HTERT RPE-1 (cell line): ENCODE measurements around the gene CD38.
"Not testable (repeated sequence)": the region's sequence is repeated elsewhere in the genome, so short reads cannot be mapped to it uniquely, and the experiment has no call there.

Experiments used
- in situ Hi-C: fragments of 300-500 bp; cut with MboI; formaldehyde crosslinking; loops from 4 replicates; pipeline ENCODE4 v1.14.3; 2020; ENCODE audit warnings: low sequenced_read_pairs

Gene CD38

DNA sequence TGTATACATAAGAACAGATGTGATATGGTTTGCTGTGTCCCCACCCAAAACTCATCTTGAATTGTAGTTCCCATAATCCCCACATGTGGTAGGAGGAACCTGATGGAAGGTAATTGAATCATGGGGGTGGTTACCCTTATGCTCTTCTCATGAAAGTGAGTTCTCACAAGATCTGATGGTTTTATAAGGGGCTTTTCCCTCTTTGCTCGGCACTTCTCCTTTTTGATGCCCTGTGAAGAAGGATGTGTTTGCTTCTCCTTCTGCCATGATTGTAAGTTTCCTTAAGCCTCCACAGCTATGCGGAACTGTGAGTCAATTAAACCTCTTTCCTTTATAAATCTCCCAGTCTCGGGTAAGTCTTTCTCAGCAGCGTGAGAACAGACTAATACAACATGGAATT lies 83.1 kb downstream of the CD38 start:
- in situ Hi-C loops, result not testable (repeated sequence)

DNA sequence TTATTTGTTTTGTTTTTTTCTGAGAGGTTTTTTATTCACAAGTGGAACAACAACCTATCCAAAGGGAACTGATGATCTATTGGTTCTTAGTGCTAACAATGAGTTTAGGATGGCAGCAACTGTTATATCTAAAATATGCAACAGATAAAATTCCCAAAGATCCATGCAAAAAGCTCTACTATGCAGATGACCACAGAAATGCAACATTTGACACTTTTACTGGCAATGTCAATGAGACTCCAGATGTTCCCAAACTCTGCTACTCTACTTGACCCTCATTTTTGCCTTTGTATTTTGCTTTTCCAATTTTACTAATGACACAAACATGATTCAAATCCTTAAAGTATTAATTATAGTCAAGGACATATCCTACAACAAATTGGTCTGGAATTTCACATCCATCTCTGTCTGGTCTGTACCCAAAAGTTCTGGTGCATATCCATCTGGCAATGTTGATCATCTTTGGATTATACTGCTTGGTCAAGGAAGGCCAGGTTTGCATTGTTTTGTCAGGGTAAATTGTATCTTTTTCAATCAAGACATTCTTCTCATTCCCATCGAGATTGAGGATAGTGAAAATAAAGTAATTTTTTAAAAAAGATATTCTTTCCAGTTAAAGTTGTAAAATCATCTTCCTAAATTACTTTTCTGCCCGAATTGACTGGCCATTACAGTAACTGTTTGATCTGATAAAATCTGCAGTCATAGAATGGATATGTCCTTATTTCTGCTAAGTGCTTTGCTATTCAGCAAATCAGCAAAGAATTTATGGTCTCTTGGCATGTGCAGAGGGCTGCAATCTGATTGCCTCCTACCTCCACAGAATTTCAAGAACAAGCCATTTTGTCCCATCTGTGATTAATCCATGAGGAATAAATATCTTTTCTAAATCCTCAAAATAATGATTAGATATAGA lies 86.8 kb downstream of the CD38 start:
- in situ Hi-C loops, result no loop called here

DNA sequence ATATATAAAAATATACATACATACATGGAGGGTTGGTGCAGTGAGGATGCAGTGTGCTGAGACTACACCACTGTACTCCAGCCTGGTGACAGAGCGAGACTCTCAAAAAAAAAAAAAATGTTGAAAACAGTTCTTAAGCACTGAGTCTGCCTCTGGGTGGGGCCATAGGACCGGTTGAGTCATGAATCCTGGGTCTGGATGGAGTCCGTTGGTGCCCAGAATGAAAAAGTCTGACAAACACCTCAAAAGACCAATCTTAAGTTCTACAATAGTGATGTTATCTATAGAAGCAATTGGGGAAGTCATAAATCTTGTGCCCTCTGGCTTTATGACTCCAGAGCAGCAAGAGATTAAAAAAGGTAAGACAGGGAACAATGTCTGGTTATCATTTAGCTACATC lies 90.0 kb downstream of the CD38 start:
- in situ Hi-C loops, result no loop called here

DNA sequence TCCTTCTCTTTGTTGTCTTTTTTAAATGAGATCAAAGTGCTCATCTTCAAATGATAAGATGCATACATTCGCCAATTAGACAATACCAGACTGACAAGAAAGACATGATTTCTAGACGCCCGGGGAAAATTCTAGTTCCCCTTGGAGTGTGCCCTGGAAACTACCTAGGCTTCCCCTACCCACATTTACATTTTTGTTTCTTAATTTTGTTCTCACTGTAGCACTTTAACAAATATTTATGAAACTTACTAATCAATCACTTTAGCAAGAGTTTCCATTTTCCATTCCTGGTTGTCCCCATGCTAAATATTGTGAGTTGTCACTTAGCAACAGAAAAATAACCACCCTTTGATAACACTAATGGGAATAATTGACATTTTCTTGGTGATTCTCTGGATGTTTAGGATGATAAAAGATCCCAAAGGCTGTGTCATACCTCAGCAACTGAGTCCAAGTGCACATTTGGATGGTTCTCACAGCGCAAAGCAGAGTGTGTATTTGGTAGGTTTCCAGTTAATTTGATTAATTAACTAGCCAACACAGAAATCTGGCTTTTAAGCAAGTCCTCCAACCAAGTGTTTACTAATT lies 90.8 kb downstream of the CD38 start:
- in situ Hi-C loops, result no loop called here

DNA sequence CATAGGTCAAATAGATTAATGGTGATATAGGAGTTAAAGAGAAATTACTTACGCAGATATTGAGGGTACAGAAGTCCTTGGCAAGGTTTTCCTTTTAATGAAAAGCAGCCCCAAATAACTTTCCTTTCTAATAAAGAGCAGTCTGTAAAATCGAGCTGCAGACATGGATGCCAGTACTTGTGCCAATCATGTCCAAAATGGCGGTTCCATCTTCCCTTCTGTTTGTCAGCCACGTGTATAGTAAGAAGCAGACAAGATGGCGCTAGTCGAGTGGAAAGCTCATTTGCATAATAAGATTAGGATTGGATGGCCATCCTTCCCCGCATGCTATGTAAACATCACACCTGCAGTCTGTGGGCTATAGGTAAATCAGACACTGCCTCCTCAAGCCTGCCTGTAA lies 92.0 kb downstream of the CD38 start:
- in situ Hi-C loops, result no loop called here

DNA sequence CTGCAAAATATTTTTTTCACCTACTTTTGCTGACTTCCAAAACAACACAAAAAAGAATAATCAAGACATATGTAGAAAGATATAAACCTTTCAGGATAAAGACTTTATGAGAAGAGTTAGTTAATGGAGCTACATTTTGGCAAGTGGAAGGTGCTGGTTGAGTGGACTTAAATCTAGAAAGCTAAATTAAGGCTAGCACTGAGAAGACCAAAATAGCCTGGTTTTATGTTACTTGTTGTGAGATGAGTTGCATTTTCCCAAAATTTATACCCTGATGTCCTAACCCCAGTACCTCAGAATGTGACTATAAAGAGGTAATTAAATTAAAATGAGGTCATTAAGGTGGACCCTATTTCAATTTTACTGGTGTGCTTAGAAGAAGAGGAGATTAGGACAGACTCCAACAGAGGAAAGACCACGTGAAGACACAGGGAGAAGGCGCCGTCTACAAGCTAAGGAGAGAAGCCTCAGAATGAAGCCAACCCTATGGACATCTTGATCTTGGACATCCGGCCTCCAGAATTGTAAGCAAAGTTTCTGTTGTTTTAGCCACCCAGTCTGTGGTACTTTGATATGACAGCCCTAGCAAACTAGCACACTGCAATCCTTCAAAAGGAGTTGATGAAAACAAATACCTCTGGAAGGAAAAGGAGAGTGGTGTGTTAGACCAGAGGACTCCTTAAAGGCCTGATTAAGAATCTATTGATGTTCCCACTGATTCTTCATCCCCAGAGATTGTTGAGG lies 93.0 kb downstream of the CD38 start:
- in situ Hi-C loops, result no loop called here

DNA sequence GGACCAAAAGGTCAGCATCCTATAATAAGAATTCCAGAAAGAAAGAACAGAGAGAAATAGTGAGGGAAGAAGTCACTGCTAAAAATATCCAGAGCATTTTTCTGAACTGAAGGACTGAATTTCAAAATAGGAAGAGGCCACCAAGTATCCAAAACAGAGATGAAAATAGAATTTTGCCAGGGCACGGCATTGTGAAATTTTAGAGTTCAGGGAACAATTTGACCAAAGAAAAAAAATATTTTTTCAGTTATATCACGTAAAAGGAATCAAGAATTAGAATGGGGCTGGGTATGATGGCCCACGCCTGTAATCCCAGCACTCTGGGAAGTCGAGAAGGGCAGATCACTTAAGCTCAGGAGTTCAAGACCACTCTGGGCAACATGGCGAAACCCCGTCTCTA lies 95.0 kb downstream of the CD38 start:
- in situ Hi-C loops, result no loop called here

DNA sequence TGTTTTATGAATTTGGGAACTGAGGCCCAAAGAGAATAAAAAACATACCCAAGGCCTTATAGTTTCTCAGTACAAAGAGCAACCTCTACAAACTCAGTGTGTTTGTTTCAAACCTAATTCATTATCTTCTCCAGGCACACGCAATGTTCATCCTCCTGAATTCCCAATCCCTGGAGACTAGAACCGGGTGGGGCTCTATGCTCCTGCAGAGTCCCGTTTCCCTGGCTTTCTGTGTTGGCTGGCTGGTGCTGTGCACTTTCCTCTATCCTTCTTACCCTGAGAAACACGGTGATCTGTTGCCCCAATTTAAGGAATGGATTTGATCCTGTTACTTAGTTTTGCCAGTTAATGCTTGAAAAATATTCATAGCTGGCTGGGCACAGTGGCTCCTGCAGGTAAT lies 96.5 kb downstream of the CD38 start:
- in situ Hi-C loops, result no loop called here

DNA sequence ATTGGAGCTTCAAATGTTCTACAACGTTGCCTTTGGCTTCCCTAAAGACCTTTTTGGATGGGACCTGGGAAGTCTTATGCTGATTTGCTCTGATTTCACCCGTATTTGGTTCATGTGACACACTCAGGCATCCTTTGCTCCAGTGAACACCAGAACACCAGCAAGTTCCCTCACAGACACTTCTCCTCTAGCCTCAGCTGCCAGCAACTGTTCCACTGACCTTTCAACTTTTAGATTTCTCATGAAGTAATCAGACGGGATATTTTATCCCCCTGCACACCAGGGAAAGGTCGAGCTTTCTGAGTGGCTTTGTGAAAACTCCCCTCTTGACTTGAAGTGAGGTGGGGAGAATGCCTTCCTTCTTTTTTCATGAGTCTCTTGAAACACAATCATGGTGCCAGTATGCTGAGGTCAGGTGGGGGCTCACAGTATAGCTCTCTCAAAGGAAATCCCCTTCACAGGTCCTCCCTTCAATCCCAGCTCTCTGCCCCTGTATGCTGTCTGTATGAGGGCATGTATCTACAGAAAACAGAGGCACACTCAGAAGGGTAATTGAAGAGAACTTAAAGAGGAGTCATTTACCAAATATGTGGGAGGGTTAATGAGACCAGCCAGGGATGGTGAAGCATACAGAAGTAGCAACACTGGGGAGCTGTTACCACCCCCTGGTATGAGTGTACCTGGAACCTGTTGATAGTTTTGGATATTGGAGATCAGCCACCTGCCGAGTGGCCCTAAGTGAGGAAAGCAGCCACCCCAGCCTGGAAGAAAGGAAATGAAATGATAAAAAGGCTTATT lies 97.7 kb downstream of the CD38 start:
- in situ Hi-C loops, result no loop called here

DNA sequence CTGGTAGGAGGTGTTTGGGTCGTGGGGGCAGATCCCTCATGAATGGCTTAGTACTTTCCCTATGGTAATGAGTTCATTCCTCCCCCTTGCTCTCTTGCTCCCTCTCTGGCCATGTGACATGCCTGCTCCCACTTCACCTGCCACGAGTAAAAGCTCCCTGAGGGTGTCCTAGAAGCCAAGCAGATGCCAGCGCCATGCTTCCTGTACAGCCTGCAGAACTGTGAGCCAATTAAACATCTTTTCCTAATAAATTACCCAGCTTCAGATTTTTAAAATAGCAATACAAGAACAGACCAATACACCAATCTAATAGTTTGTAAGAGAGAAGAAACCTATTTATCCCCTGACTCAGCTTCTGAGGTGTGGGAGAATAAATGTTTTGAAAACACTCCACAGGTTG lies 99.9 kb downstream of the CD38 start:
- in situ Hi-C loops, result no loop called here

DNA sequence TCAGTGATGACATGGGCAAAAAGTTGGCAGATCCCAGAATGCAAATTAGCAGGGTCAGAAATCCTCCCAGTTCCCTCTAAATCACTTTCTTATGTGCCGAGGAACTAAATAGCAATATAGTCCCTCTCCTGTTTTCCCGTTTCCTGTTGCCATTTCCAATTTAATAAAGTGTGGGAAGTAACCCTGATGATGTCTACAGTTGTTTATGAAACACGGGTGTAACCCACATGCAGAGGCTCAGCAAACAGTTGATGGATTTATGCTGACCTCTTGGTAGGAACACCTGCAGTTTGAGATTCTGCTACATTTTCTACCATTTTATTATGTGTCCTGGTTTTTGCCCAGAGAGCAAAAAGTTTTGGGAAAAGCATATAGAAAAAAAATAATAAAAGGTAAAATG lies 103.7 kb downstream of the CD38 start:
- in situ Hi-C loops, result no loop called here

DNA sequence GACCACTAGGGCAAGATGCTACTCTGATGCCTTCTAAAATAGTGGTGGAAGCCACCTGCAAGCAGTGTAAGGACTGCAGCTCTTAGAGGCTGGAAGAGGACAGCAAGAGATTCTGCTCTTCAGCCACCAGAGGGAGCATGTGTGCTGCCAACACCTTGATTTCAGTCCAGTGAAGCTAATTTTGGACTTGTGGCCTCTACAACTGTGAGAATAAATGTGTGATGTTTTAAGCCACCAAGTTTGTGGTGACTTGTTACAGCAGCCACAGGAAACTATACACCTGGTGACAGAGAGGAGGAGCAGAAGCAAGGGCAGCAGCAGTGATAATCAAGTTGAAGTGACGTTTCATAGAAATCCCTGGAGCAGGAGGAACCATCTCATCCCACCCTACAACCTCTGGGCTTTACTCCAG lies 104.6 kb downstream of the CD38 start:
- in situ Hi-C loops, result no loop called here

DNA sequence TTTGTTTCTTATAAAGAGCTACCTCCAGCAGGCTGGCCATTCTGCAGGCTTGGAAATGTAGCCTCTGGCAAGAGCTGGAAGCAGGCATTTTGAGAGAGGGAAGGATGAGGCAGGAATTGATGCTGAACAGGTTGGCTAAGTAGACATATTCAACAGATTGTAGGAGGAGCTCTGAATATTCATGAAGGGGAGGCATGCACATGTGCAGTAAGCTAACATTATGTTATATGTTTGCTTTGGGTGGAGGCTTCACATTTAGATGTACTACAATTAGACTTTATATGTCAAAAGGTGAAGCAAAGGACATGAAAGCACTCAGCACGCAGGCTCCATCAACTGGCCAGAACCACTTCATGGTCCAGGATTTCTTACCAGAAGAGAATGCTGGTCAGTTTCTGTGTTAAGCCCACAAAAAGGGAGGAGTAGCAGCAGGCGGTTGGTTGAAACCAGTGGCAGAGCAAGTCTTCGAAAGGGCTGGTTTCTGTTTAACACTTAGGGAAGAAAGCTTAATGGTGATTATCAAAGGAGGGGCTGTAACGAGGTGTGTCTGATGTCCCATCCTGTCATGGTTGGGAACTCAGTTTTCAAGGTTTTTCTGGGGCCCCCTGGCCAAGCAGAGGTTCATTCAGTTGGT lies 105.6 kb downstream of the CD38 start:
- in situ Hi-C loops, result no loop called here

DNA sequence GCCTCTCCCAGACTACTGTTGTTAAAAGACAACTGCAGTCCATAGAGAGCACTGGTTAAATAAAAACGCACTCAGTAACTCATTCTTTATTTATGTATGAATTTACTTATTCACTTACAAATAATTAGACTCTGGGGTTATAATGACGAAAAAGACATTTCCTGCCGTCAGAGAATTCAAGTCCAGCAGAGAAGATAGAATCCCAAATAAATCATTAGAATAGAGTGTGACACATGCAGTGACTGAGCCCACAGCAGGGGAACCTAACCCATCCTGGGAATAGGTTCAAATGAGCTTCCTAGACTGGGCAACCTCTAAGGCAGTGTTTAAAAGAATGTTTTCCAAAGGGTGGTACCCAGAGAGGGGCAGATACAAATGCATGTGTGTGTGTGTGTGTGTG lies 106.5 kb downstream of the CD38 start:
- in situ Hi-C loops, result no loop called here

DNA sequence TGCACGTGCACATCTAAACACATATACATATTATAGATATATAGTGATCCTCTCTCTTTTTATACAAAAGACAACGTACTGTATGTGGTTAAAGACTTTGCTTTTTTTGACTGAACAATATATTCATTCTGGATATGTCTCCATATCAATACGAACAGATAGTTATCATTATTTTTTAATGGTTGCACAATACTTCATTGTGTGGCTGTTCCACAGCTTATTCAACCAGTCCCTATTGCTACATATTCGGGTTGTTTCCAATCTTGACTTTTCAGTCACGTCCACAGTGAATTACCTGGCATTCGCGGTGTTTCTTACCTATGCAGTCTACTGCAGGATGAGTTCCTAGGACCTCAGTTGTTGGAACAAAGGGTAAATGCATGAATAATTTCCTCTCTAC lies 107.3 kb downstream of the CD38 start:
- in situ Hi-C loops, result no loop called here

DNA sequence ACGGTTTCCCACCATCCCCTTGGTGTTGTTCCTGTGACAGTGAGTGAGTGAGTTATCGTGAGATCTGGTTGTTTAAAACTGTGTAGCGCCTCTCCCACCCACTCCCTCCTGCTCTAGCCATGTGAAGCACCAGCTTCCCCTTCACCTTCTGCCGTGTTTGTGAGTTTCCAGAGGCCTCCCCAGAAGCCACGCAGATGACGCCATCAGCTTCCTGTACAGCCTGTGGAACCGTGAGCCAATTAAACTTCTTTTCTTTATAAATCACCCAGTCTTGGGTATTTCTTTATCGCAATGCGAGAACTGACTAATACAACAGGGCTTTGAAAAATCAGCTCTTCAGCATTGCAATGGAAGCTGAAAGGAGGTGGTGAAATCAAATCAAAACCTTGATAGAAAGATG lies 110.4 kb downstream of the CD38 start:
- in situ Hi-C loops, result no loop called here

DNA sequence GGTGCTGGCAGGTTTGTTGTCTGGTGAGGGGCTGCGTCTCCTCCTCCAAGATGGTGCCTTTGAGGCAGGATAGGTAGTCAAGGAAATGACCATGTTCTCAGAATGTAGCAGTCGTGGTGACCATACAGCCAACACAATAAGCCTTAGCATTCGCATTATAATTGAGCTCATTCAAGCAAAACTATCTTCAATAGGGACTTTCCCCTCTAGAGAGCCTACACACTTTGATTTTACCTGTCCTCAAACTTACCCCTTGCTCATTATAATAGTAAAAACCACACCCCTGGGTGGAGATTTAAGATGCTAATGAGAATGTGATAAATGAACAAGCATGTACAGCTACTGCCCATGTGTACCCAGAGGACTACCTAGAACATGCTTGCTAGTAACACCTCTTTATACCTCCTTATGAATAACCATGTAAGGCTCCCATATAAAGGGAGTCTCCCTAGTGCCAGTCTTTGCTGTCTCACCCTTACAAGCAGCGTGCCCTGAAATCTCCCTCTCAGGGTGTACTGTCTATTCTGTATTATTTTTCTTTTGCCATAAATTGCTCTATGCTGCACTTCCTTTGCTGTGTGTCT lies 112.2 kb downstream of the CD38 start:
- in situ Hi-C loops, result no loop called here

DNA sequence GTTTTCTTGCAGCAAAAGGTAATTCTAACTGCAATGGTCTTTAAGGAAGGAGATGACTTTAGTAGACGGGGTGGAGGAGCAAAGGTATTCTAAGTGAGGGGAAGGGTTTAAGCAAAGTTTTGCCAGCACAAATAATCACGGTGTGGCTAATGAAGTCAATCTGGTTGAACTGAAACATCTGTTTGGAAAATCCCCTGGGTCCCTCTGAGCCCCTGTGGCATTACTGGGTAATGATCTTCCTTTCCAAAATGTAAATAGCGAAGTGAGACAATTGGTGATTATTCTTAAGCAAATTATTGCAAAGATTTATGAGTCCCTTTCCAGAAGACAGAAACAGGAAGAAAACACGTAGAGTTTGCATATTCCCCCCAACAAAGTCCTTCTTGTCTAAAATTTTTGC lies 113.2 kb downstream of the CD38 start:
- in situ Hi-C loops, result no loop called here

DNA sequence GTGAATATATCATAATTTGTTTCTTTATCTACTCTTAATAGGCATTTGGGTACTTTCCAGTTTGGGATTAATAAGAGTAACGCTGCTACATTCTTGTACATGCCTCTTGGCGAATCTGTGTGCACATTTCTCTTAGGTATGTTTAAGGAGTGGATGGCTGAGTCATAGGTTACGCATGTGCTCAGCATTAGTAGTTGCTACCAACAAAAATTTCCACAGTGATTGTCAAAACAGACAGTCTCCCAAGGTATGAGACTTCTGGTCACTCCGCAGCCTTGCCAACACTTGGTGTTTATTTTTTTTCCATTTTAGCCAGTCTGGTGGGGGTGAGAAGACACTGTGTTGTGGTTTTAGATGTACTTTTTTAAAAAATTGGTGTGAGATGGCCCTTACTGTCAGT lies 115.8 kb downstream of the CD38 start:
- in situ Hi-C loops, result no loop called here

DNA sequence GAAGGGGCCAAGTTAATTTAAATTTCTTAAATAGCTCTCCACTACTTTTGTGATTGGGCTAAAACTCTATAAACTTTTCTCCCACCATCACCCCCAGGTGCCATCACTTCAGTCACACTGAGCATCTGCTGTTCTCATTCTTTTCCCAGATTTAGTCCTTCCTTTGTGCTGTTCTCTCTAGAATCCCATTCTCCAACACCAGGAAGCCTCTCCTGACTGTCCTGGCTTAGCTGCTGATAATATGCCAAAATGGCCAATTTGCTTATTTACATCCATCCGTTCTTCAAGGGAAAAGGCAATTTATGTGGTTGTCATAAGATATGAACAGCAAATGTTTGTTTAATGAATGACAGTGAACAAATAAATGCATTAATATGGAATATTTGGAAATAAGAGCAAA lies 116.3 kb downstream of the CD38 start:
- in situ Hi-C loops, result no loop called here
